GM23338 (cell line): Measurements from ENCODE around the gene CDH4. TPM values are rescaled to one million over a fixed set of nuclear protein-coding genes. Genes with fewer than 3 reads are reported as not detected.

Source experiments
- ATAC-seq: fragments of 200-7000 bp; cut with Tn5 transposase; 3 replicates; pipeline ENCODE4 v1.9.1; 2020
- DNase-seq: peaks from one replicate; pipeline ENCODE4 v3.0.0-alpha.2; 2015; ENCODE audit warnings: low spot score
- H2AFZ ChIP-seq: fragments of 200-600 bp; sonication (generic); 2 replicates; pipeline ENCODE4 v1.8.0; 2016; ENCODE audit warnings: antibody characterized with exemption, mild to moderate bottlenecking, moderate library complexity
- H3F3A ChIP-seq: fragments of 200-600 bp; sonication (generic); replicated peaks from 2 replicates; pipeline ENCODE4 v1.8.0; 2017; ENCODE audit warnings: antibody characterized with exemption, mixed run types, low read depth
- H3K27ac ChIP-seq: fragments of 200-600 bp; sonication (generic); 2 replicates; pipeline ENCODE4 v1.6.1; 2016; ENCODE audit warnings: low read depth
- H3K27me3 ChIP-seq: fragments of 200-600 bp; sonication (generic); 2 replicates; pipeline ENCODE4 v1.8.0; 2016; ENCODE audit warnings: mild to moderate bottlenecking, mixed run types, moderate library complexity; ENCODE audit not compliant: insufficient read depth
- H3K36me3 ChIP-seq: fragments of 200-600 bp; sonication (generic); 2 replicates; pipeline ENCODE4 v1.8.0; 2016; ENCODE audit warnings: mild to moderate bottlenecking; ENCODE audit not compliant: insufficient read depth
- H3K4me1 ChIP-seq: fragments of 200-600 bp; sonication (generic); 2 replicates; pipeline ENCODE4 v1.8.0; 2016; ENCODE audit warnings: mild to moderate bottlenecking, moderate library complexity; ENCODE audit not compliant: insufficient read depth
- H3K4me2 ChIP-seq: fragments of 200-600 bp; sonication (generic); 2 replicates; pipeline ENCODE4 v1.7.1; 2017; ENCODE audit warnings: mixed run types
- H3K4me3 ChIP-seq: fragments of 200-600 bp; sonication (generic); 2 replicates; pipeline ENCODE4 v1.6.1; 2016; ENCODE audit warnings: mixed run types
- H3K79me2 ChIP-seq: fragments of 200-600 bp; sonication (generic); replicated peaks from 2 replicates; pipeline ENCODE4 v1.8.0; 2017; ENCODE audit warnings: mild to moderate bottlenecking; ENCODE audit not compliant: insufficient read depth
- H3K9me2 ChIP-seq: fragments of 200-600 bp; sonication (generic); 2 replicates; pipeline ENCODE4 v1.8.0; 2017; ENCODE audit not compliant: insufficient read depth
- H4K20me1 ChIP-seq: fragments of 200-600 bp; sonication (generic); replicated peaks from 2 replicates; pipeline ENCODE4 v1.8.0; 2017; ENCODE audit warnings: mild to moderate bottlenecking; ENCODE audit not compliant: insufficient read depth
- H3K27ac Mint-ChIP-seq: 2 replicates; pipeline ENCODE4 v1.8.0; 2020; ENCODE audit warnings: inconsistent platforms, mild to moderate bottlenecking, moderate library complexity, mixed read lengths
- H3K27me3 Mint-ChIP-seq: 3 replicates; pipeline ENCODE4 v1.8.0; 2022; ENCODE audit warnings: low read depth, mild to moderate bottlenecking, moderate library complexity, mixed read lengths, inconsistent platforms; ENCODE audit not compliant: insufficient read depth, poor library complexity
- H3K36me3 Mint-ChIP-seq: 3 replicates; pipeline ENCODE4 v1.8.0; 2021; ENCODE audit warnings: low read depth, mild to moderate bottlenecking, inconsistent platforms, moderate library complexity, mixed read lengths
- H3K4me1 Mint-ChIP-seq: 3 replicates; pipeline ENCODE4 v1.8.0; 2020; ENCODE audit warnings: mild to moderate bottlenecking, inconsistent platforms, mixed read lengths
- H3K4me3 Mint-ChIP-seq: 3 replicates; pipeline ENCODE4 v1.8.0; 2021; ENCODE audit warnings: moderate library complexity, mild to moderate bottlenecking, inconsistent platforms, mixed read lengths
- H3K9me3 Mint-ChIP-seq: 3 replicates; pipeline ENCODE4 v1.8.0; 2020; ENCODE audit warnings: moderate library complexity, mild to moderate bottlenecking, inconsistent platforms, mixed read lengths
- CREB1 ChIP-seq: fragments of 250-450 bp; sonication (Bioruptor Pico); IDR thresholded peaks from 2 replicates; pipeline ENCODE4 v1.5.0; 2020; ENCODE audit warnings: low read depth, mild to moderate bottlenecking, moderate library complexity
- CTCF ChIP-seq, 2 experiments: fragments of 200-600 bp in 1 of 2; sonication (generic) in 1 of 2; conservative IDR thresholded peaks; 2 replicates each; pipeline versions ENCODE4 v1.5.1 to v1.6.1; 2016 to 2017; ENCODE audit warnings: antibody characterized with exemption in 2 of 2, low read depth in 2 of 2, mild to moderate bottlenecking in 2 of 2, moderate library complexity in 1 of 2
- ETS1 ChIP-seq: IDR thresholded peaks from 2 replicates; pipeline ENCODE4 v1.6.1; 2016; ENCODE audit warnings: antibody characterized with exemption
- EZH2phosphoT487 ChIP-seq: fragments of 200-600 bp; sonication (generic); IDR thresholded peaks from one replicate; pipeline ENCODE4 v1.8.1; 2018; ENCODE audit warnings: antibody characterized with exemption; ENCODE audit not compliant: unreplicated experiment
- NANOG ChIP-seq: IDR thresholded peaks from 2 replicates; pipeline ENCODE4 v1.6.1; 2016; ENCODE audit warnings: antibody characterized with exemption, borderline replicate concordance
- REST ChIP-seq: IDR thresholded peaks from one replicate; pipeline ENCODE4 v1.6.1; 2018; ENCODE audit warnings: antibody characterized with exemption; ENCODE audit not compliant: unreplicated experiment
- STAT1 ChIP-seq: IDR thresholded peaks from one replicate; pipeline ENCODE4 v1.6.1; 2016; ENCODE audit warnings: antibody characterized with exemption; ENCODE audit not compliant: unreplicated experiment
- ZNF114 ChIP-seq: fragments of 250-450 bp; sonication (Bioruptor Pico); IDR thresholded peaks from 2 replicates; pipeline ENCODE4 v1.5.0; 2020; ENCODE audit warnings: mild to moderate bottlenecking, moderate library complexity
- ZNF331 ChIP-seq: fragments of 250-450 bp; sonication (Bioruptor Pico); IDR thresholded peaks from 2 replicates; pipeline ENCODE4 v1.5.0; 2020; ENCODE audit warnings: low read depth, mild to moderate bottlenecking, moderate library complexity
- polyA plus RNA-seq: library from polyadenylated mRNA; unstranded; fragments of >200 nt; fragmentation: Nextera tagmentation; extraction: Ambion mirVana; gene quantifications from 2 replicates; pipeline ENCODE4 v1.2.1, GENCODE V29; 2016
- total RNA-seq: library from RNA; depleted of rRNA; stranded (reverse); fragments of >200 nt; shearing (Covaris generic); gene quantifications from 2 replicates; pipeline ENCODE4 v1.2.3, GENCODE V29; 2014

The CDH4 gene
- total and polyA plus RNA-seq, 2 experiments from 2014 or later: 1.2 to 4.2 TPM

GRCh38 chr20:61230166-61230565 lies 21.9 kb upstream of the CDH4 start:
- Mint-ChIP-seq H3K9me3 (peaks cover 27% of the 10 kb centered on the region), H3K4me3 (no peak overlapping the region), H3K36me3 (peaks cover 14% of the 10 kb centered on the region; the same call in 2 of the 3 replicates), H3K27me3 (peaks cover 25% of the 10 kb centered on the region), H3K4me1 (peaks cover 9% of the 10 kb centered on the region), H3K27ac (no peak overlapping the region)
- H3K36me3 ChIP-seq: no peaks in the 10 kb centered on the region
- H3K79me2 ChIP-seq: no peaks in the 10 kb centered on the region
- H3K4me2 ChIP-seq: no peak overlapping the region
- ATAC-seq (no peak), DNase-seq (no peak)
- H3K9me2 ChIP-seq: no peaks in the 10 kb centered on the region
- no peaks in the 10 kb centered on the region for H3K4me1 ChIP-seq
- no peaks in the 10 kb centered on the region for H3F3A ChIP-seq
- TF ChIP-seq ZNF331 (CRISPR knock-in tag) (no peak), ETS1 (no peak)
- H4K20me1 ChIP-seq: no peaks in the 10 kb centered on the region
- no peak overlapping the region for H3K27ac ChIP-seq
- H3K4me3 ChIP-seq: no peak overlapping the region
- H3K27me3 ChIP-seq: no peaks in the 10 kb centered on the region; the same call in 1 of the 2 replicates
- H2AFZ ChIP-seq: no peak overlapping the region

- no peaks in the 10 kb centered on the region for H3K4me1 ChIP-seq
- H3K27ac ChIP-seq: no peak overlapping the region
- no peaks in the 10 kb centered on the region for H4K20me1 ChIP-seq
- no peak overlapping the region for H3K4me3 ChIP-seq
- DNase-seq (no peak), ATAC-seq (no peak)
- no peaks in the 10 kb centered on the region for H3K79me2 ChIP-seq
- no peaks in the 10 kb centered on the region for H3K36me3 ChIP-seq
- no peaks in the 10 kb centered on the region for H3K9me2 ChIP-seq
- no peak overlapping the region for H2AFZ ChIP-seq
- H3K27ac Mint-ChIP-seq: no peak overlapping the region
- peaks cover 22% of the 10 kb centered on the region for H3K4me1 Mint-ChIP-seq
- peaks cover 27% of the 10 kb centered on the region for H3K9me3 Mint-ChIP-seq
- peaks cover 9% of the 10 kb centered on the region; the same call in 1 of the 2 replicates for H3K27me3 ChIP-seq
- H3K4me2 ChIP-seq: no peak overlapping the region
- no peaks in the 10 kb centered on the region for H3F3A ChIP-seq
- peaks cover 14% of the 10 kb centered on the region; the same call in 2 of the 3 replicates for H3K36me3 Mint-ChIP-seq
- H3K27me3 Mint-ChIP-seq: peaks cover 23% of the 10 kb centered on the region
- no peak overlapping the region for H3K4me3 Mint-ChIP-seq
- no peak for TF ChIP-seq REST
- TF ChIP-seq EZH2phosphoT487: no peak
- TF ChIP-seq CREB1 (CRISPR knock-in tag): no peak
- TF ChIP-seq ETS1: no peak
- no peak for TF ChIP-seq NANOG
- TF ChIP-seq STAT1: no peak
- no peak for TF ChIP-seq CTCF (conservative IDR thresholded peaks at IDR 0.05; ENCODE audit: low read depth in 2 of 2)
- no peak for TF ChIP-seq ZNF114 (CRISPR knock-in tag)
These were observed 18.5 kb upstream of the CDH4 start for GRCh38 chr20:61233590-61233989.
